GM21526 (cell line): ENCODE results near the gene PSMD5.

Source experiments
- ATAC-seq: cut with Tn5 transposase; IDR thresholded peaks from one replicate; pipeline ENCODE4 v1.9.1; 2021; ENCODE audit warnings: moderate library complexity; ENCODE audit not compliant: unreplicated experiment, low FRiP score

The PSMD5 gene

GRCh38 chr9:120875643-120875953, 32.9 kb upstream of the PSMD5 start:
- peak; percentile 1 for ATAC-seq

- ATAC-seq = no peak
Measured at GRCh38 chr9:120875195-120875565, 32.5 kb upstream of the PSMD5 start.

GRCh38 chr9:120874226-120875194, 31.8 kb upstream of the PSMD5 start:
- ATAC-seq = no peak

- no peak for ATAC-seq
Measured at GRCh38 chr9:120873512-120873911, 30.8 kb upstream of the PSMD5 start.

DNA sequence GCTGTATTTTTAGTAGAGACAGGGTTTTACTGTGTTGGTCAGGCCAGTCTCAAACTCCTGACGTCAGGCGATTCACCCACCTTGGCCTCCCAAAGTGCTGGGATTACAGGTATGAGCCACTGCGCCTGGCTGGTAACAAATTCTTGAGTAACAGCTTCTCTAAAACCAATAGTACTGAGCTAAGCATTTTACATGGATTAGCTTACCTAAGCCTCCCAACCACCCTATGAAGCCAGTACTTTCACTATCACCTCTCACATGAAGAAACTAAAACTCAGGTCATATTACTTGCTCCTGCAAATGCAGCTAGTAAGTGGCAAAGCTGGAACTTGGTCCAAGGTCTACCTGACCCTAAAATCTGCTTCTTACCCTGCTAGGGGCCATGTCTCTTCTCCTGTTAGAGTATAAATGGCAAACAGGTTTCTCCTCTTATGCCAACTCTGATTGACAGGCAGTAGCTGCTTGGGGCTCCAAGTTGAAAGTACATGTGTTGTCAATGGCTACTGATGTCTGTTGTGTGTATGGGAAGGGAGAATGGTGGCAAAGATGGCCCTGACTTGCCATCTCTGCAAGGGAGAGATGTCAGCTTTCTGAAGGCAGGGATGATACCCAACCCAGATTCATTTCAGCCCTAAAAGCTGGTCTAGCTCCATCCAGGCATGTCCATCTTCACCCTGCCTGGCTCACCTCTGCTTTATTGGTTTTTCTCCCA, 30.2 kb upstream of the PSMD5 start:
- no peak for ATAC-seq

DNA sequence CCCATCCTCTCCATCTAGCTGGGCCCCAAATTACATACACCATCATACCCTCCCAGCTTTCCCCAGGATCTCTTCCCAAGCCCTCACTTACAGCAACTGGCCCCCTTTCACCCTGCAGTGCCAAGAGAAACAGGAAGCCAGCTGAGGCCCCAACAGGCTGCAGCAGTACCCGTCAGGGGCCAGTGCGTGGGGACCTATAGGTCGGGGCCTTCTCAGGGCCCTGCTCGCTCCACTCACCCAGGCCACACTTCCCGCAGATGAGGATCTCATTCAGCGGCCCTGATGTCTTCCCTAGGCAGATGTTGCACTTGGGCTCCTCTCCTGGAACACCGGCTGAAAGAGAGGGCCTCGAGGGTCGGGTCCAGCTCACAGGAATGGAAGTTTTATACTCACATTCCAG, 27.5 kb upstream of the PSMD5 start:
- ATAC-seq = no peak

DNA sequence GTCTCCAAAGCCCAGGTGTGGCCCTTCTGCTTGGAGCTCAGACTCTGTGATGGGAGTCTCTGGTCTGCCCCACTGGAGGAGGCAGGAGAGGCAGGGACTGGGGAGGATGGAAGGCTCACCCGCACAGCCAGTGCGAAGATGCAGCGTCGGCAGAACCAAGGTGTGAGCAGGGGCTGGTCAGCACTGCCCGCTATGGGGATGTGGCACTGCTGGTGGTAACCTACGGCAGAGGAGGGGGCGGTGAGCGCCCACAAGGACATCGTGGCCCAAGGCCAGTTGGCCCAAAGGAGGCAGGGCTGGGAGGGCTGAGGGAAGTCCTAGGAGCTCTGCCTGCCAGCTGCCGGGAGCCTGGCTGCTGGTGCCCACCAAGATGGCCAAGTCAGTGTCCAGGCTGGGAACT, 27.0 kb upstream of the PSMD5 start:
- ATAC-seq = no peak

DNA sequence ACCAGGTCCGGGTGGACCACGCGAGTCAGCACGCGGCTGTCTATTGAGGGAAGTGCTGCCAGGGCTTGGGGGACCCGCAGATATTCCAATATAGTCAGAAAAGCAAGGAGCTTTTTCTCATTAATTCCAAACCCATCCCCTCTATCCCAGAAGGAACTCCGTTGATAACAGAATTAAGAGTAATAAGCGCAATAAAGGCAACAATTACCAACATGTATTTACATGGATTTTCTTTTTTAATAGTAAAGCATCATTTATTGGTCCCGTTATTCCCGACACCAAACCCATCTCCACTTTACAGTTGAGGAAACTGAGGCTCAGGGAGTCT, 26.6 kb upstream of the PSMD5 start:
- no peak for ATAC-seq

DNA sequence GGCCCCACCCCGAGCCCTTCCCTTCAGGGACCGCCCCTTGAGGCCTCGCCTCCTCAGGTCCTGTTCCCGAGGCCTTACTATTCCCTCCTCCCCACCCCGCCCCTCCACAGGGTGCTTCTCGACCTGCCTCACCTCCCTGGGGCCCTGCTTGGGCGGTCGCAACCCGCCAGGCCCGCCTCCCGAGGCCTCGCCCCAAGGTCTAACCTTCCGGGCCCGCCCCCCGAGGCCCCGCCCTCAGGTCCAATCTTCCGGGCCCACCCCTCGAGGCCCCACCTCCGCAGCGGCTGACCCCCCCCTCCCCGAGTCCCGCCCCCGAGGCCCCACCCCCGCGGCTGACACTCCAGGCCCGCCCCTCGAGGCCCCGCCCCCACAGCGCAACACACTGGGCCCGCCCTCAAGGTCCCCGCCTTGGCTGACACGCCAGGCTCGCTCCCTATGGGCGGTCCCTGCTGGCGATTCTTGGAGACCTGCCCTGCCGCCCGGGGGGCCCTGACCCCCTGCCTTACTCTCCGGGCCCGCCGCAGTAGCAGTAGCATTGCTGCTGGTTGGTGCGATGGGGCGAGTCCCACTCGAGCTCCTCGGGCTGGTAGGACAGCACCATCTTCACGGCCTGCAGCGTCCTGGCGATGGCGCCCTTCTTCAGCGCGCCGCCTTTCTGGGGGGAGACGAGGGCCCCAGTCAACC, 26.1 kb upstream of the PSMD5 start:
- ATAC-seq = peak; percentile 79

GRCh38 chr9:120868339-120868675, 25.6 kb upstream of the PSMD5 start:
- no peak for ATAC-seq

DNA sequence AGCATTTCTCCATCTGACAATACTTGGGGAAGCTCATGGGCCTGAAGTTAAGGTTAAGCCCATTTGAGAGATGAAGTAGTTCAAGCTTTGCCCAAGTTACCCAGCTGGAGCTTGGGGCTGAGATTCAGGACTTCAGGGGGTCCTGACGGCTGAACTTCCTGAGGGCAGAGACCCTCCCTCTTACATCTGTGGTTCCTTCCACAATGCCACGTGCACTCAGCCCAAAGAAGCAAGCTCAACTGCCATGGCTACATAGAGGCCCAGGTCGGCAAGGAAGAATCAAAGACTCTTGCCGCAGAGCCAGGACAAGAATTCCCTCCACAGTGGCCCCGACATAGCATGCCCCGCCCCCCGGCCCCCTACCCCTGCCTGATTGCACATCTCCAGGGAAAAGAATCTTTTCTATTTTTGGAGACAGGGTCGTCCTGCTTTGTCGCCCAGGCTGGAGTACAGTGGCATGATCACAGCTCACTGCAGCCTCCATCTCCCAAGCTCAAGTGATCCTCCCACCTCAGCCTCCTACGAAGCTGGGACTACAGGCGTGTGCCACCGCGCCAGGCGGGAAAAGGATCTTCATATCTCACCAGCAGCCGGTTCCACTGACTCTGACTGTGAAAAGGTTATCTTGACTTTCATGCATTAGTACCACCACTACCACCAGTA, 25.1 kb upstream of the PSMD5 start:
- no peak for ATAC-seq

DNA sequence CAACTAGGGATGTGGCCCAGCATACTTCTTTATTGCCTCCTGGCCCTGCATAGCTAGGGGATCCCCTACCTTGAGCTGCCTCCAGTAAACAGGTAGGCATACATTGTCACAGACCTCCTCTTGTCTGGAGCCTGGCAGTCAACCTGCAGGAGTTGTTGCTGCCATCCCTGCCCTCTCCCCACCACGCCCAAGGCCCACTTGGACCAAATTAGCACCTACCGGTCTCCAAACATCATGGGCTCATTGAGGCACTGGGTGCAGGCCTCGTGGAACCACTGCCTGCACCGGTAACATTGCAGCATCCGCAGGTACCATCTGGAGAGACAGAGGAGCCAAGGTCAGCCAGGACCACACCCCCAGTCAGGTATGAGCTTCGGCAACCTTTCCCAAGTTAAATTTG, 23.9 kb upstream of the PSMD5 start:
- ATAC-seq = no peak

DNA sequence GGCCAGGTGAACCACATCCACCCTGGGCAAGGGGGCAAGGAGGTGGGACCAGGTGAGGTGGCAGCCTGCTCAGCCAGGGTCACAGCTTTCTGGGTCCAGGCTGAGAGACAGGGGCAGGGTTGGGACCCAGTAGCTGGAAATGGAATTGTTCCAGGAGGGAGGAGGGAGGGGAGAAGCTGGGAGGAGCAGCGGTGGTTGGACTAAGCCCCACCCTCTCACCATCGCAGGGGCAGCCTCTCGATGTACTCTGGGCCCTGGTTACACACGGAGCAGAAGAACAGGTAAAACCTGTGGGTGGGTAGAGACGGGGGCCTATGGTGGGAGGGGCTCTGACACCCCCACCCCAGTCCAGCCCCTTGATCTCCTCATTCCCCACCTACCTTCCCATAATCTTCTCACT, 23.1 kb upstream of the PSMD5 start:
- ATAC-seq = no peak

DNA sequence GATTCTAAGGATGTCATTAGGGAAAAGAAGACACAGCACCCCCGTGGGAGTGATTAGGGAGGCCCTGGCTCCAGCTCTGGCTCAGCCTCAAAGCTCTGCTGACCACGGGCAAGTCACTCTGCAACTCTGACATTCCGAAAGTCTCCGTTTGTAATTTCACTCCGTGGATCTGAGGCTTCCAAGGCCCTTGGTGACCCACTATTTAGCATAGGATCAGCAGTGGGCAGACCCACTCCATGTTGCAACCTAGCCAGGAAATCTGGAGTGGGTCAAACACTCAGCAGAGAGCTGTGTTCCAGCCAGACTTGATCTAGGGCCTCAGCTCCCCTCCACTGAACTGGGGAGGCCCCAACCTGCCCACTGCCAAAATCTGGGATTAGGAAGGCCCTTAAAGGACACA, 22.5 kb upstream of the PSMD5 start:
- ATAC-seq = no peak

- ATAC-seq = no peak
Measured at GRCh38 chr9:120864719-120865118, 22.0 kb upstream of the PSMD5 start.

DNA sequence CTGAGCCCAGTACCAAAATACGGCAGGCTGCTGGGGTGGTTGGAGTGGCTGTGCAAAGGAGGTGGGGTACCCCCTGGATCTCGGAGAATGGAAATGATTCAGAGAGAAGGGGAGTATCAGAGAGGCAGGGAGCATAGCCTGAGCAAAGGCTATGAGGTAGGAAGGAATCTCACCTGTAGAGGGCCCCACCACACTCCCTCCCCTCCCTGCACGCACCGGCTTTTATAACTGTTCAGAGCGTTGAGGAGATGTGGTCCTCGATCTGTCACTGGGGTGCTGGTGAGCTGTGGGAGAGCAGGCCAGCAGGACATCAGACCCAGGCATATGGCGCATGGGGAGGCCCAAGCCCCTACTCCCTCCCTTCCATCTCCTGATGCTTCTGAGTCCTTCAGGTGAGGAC, 21.1 kb upstream of the PSMD5 start:
- ATAC-seq = no peak

DNA sequence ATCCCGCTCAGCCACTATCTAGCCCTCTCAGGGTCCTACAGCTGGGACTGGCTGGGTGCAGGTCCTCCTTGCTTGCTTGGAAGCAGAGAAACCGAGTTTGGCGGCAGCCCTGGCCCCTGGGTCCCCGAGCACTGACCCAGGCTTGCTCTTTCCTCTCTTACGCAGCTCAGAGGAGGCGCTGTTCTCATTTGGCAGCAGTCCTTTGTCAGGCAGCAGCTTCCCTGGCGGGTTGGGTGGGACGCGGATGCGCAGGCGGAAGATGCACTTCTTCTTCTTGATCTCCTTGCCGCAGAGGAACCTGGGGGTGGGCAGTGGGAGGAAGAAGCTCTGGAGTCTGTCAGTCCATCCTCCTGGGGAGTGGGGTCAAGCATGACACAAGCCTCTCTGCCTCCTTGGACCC, 19.7 kb upstream of the PSMD5 start:
- ATAC-seq = no peak

DNA sequence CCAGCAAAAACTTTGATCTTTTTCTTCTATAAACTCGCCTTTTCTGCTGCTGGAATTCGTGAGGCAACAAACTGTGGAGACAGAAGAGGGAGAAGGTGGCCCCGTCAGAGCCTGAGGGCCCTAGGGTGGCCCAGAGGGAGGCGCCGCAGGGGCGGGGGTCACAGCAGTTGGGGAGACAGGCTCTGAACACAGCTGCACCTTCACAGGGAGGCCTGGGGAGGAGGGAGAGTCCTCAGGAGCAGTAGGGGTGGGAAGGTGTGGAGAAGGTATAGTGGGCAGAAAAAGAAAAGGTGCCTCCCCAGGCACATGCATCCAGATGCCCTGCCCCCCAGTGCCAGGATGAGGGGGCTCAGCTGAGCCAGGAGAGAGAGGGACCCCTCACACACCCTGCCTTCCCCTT, 19.2 kb upstream of the PSMD5 start:
- no peak for ATAC-seq

DNA sequence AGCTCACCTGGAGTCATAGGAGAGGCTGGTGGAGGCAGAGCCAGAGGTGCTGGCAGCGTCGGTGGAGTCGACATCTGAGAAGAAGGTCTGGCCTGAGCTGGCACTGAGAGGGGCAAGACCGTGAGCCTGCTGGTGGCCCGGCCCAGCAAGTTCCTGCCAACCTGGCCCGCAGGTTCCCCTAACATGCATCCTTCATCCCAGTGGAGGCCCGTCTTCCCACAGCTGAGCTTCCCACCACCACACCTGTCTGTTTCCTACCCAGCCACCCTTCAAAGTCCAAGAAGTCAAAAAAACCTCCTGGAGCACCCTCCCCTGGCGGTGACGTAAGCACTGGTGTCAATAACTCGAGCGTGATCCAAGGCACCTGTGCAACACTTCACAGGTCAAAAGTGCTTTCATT, 17.4 kb upstream of the PSMD5 start:
- ATAC-seq = no peak

DNA sequence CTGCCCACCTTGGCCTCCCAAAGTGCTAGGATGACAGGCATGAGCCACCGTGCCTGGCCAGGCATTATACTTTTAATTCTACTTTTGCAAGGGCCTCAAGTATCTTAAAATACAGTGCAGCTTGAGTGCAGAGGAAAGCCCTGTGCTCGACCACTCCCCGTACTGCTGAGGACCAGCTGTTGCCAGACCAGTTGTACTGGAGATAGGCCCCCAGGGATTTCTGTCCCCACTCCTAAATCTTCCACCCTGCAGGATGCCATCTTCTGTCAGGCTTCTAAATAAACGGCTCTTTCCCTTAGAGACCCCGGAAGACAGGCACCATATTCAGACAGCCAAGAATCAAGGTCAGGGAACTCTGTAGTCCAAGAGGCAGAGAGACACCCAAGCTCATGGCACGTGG, 16.6 kb upstream of the PSMD5 start:
- no peak for ATAC-seq

DNA sequence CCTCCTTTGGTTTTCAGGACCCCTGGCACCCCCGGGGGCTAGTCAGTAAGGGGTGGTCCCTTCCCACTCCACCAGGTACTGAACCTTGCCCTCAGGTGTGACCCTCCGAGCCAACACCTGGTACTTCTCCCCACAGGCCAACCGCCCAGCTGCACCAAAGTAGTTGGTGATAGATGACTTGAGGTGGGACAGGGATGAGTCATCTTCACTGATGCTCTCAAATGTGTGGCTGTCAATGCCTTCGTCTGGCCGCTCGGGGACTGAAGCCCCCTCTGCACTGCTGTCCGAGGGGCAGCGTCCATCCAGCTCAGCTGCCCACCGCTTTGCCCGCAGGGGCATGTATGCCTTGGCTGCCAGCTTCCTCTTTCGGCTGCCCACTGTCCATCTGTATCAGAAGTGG, 15.2 kb upstream of the PSMD5 start:
- ATAC-seq = no peak
